GM12865 (cell line): ENCODE measurements around the gene LMF1.
"Not testable (repeated sequence)": the region's sequence is repeated elsewhere in the genome, so short reads cannot be mapped to it uniquely, and the experiment has no call there.

ENCODE experiments used
- DNase-seq: peaks from one replicate; pipeline ENCODE4 v3.0.0; 2010; ENCODE audit warnings: low read depth
- H3K4me3 ChIP-seq: 2 replicates; pipeline ENCODE4 v1.5.1; 2011; ENCODE audit warnings: mild to moderate bottlenecking, low read depth, low read length, control low read depth
- CTCF ChIP-seq: IDR thresholded peaks from 2 replicates; pipeline ENCODE4 v1.5.1; 2011; ENCODE audit warnings: low read length, control low read depth, low read depth, inconsistent platforms; ENCODE audit not compliant: insufficient read depth; ENCODE audit errors: missing control alignments

LMF1 gene

GRCh38 chr16:892006-892405 lies 78.8 kb downstream of the LMF1 start:
- no peak overlapping the region for H3K4me3 ChIP-seq
- DNase-seq, result no peak
- no peak for TF ChIP-seq CTCF

DNA sequence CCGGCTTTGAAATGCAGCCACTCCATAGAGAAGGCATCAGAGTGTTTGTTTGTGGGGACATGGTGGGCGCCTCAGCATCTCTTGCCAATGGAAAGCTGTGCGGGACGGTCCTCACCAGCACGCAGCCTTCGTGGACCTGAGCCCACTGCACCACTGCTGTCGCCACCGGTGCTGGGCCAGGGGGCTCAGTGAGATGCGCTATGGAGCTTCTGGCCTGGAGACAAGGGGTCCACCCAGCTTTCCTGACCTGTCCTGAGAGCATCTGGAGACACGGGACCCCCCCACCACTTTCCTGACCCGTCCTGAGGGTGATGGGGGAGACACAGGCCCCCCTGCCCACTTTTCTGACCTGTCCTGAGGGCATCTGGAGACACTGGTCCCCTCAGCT lies 79.4 kb downstream of the LMF1 start:
- no peak overlapping the region for H3K4me3 ChIP-seq
- no peak for TF ChIP-seq CTCF
- no peak for DNase-seq

DNA sequence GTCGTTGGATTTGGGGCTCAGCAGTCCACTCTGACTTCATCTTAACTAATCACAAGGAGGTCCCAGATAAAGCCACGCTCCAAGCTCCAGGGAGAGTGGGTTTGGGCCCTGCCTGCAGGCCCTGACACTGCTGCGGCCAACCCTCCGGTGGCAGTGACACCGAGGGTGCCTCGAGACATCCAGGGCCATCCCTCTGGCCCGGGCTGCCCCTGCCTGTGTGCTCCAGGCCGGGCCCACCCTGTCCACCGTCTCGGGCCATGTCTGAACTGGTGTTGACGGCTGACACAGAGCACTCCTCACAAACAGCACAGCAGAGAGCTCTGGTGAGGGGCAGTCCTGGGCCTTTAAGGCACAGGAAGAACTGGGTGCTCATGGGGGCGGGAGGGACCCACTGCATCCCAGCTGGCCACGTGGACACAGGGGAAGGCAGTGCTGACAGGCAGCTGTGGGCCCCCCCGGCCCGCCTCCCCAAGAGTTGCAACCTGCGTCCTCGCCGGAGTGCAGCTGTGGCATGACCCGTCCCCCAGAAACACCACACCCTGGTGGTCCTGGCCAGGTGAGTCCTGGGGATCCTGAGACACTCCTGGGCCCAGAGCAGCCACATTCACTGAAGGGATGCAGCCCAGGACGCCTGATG lies 80.0 kb downstream of the LMF1 start:
- DNase-seq, result no peak
- no peak overlapping the region for H3K4me3 ChIP-seq
- no peak for TF ChIP-seq CTCF

GRCh38 chr16:890217-890616 lies 80.6 kb downstream of the LMF1 start:
- H3K4me3 ChIP-seq, result no peak overlapping the region
- no peak for TF ChIP-seq CTCF
- DNase-seq, result no peak

DNA sequence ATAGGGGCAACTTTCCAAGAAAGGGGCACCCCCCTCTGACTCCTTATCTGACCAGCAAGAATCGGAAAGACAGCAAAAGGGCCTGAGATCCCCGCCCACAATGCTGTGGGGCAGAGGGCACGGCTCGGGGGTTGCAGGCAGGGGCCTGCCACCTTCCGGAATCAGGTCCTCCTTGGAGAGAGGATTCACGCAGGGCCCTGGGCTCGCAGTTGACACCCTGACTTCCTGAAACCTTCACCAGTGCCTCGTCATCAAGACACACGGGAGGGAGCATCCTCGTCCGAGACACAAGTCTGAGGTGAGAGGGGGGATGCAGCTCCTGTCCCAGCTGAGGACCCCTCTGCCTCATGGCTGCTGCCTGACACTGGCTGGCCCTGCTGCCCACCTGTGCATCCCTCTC lies 81.2 kb downstream of the LMF1 start:
- TF ChIP-seq CTCF, result no peak
- no peak overlapping the region for H3K4me3 ChIP-seq
- no peak for DNase-seq

DNA sequence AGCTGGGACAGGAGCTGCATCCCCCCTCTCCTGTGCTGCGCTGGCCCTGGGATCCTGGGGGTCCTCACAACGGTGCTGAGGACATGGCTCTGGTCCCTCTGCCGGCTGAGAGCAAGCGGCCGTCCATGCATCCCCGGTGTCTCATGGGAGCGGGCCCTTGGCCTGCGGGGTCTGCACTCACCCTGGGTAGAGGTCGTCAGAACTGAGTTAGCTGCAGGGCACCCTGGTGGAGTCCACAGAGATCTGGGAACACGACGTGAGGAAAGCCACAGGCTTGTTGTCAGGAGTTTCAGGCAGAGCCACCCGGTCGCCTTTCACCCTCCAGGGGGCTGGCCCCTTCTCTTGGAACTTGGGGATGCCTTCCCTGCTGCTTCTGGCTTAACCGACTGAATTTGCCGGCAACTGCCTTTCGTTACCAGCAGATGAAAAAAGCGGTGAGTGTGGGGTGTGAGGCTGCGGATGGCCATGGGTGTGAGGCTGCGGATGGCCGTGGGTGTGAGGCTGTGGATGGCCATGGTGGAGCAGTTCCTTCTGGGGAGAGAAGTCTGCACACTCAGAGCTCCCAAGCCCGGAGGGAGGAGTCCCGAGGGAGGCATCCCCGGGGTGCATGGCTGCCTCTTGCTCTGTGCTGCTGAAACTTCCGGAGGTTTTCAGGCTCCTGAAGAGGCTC lies 81.7 kb downstream of the LMF1 start:
- no peak for TF ChIP-seq CTCF
- DNase-seq, result no peak

GRCh38 chr16:888456-888855 lies 82.3 kb downstream of the LMF1 start:
- H3K4me3 ChIP-seq, result not testable (repeated sequence)

More for the DNA sequence above, 81.7 kb downstream of the LMF1 start:
- no peak overlapping the region for H3K4me3 ChIP-seq

More at GRCh38 chr16:888456-888855, 82.3 kb downstream of the LMF1 start:
- not testable (repeated sequence) for DNase-seq
